HG03442 (cell line): ENCODE results near the gene UNC50.
"Not testable (repeated sequence)": the region's sequence is repeated elsewhere in the genome, so short reads cannot be mapped to it uniquely, and the experiment has no call there.

Source experiments
- ATAC-seq: cut with Tn5 transposase; IDR thresholded peaks from one replicate; pipeline ENCODE4 v1.9.1; 2021; ENCODE audit warnings: mild to moderate bottlenecking, moderate library complexity; ENCODE audit not compliant: unreplicated experiment

Gene UNC50

GRCh38 chr2:98607741-98608115 lies 661 bp upstream of the UNC50 start:
- no peak for ATAC-seq

DNA sequence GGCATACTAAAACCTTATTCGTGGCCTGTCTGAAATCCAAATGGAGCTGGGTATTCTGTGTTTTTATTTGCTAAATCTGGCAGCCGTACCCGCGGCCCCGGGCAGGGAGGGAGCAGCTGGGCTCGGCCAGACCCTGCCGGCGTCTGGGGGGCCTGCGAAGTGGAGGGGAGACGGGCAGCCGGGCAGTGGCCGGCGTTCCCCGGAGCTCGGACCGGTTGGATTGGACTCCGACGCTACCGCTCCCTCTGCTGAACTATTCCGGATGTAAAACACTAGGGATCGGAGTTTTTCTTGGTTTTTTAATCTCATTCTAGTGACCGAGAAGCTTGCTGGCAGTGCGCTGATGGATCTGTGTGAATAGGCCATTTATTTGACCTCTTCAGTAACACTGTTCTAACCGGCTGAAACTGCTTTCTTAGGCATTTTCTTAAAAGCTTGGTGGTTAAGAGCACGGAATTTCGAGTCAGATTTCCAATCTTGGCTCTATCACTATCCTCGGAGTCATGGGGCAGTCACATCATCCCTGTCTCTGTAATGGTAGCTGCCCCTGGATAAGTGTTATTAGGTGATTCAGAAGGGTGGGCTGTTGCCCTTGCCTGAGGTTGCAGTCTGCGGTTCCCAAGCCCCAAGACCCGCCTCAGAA lies 694 bp downstream of the UNC50 start:
- ATAC-seq, result no peak

GRCh38 chr2:98614024-98614739 lies 5.8 kb downstream of the UNC50 start:
- no peak for ATAC-seq

- no peak for ATAC-seq
Measured at GRCh38 chr2:98615481-98615880, 7.1 kb downstream of the UNC50 start.

GRCh38 chr2:98617149-98617548 lies 8.8 kb downstream of the UNC50 start:
- ATAC-seq, result no peak

DNA sequence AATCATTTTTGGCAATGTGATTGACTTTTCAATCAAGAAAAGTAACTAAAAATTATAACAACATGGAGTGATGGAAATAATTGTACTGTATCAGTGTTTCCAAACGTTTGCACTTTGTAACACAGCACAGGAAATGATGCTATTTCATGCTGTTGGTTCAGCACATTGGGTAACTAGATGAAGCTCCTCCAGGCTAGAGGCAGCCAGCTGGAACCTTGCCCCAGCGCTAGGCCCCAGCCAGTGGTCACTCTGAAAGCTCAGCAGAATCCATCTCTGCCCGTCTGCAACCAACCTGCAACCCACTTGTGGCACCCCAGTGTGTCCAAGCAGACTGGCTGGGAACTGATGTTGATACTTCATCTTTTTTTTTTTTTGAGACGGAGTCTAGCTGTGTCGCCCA lies 15.3 kb downstream of the UNC50 start:
- no peak for ATAC-seq

DNA sequence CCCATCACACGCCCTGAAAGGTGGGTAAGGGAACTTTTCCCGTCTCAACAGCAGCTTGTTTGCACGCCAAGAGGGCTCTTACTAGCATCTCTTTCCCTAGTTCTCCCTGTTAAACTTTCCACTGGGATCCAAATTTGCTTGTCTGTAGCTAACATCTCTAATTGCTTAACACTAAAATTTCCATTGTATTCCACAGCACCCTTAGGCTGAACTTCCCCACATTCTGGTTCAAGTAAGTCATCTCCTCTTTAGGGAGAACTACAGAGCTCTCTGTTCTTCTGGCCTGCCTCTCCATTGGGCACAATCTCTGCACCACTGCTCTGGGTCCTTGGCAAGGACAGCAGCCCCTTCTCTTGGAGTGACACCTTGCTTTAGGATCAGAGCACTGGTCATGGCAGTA lies 24.0 kb downstream of the UNC50 start:
- no peak for ATAC-seq

DNA sequence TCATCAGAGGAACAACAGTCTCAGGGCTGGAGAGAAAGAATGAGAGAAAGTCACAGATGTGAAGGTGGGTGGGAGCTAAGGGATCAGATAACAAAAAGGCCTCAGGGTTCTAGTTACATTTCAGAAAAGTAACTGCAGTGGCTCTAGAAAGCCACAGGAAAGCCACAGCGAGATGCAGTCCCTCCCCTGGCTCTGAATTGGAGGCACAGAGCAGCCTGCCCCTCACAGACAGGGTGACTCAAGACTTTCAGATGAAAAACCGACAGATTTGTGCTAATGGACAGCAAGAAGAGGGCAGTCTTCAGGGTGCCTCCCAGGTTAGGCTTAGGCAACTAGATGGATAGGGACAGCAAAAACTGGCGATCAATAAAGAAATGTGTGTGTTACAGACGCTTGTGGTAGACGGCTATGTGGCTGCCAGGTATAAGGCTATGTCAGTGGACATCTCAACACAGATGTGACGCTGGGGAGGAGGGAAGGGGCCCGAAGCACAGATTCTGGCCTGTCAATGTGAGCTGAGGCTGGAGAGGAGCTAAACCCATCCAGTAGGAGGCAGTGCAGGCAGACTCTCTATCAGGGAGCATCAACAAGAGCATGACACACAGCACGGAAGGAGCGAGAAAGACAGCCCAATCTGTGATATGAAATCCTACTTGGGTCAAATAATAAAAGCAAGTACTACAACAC lies 26.2 kb downstream of the UNC50 start:
- no peak for ATAC-seq

- peak; percentile 77 for ATAC-seq
Measured at GRCh38 chr2:98637401-98638147, 29.2 kb downstream of the UNC50 start.

GRCh38 chr2:98643496-98644100 lies 35.2 kb downstream of the UNC50 start:
- ATAC-seq, result no peak

- ATAC-seq, result no peak
Measured at GRCh38 chr2:98647636-98648035, 39.2 kb downstream of the UNC50 start.

- no peak for ATAC-seq
Measured at GRCh38 chr2:98648451-98648850, 40.1 kb downstream of the UNC50 start.

- peak; percentile 41 for ATAC-seq
Measured at GRCh38 chr2:98649135-98649991, 41.0 kb downstream of the UNC50 start.

- no peak for ATAC-seq
Measured at GRCh38 chr2:98649992-98650375, 41.6 kb downstream of the UNC50 start.

GRCh38 chr2:98650998-98651397 lies 42.6 kb downstream of the UNC50 start:
- ATAC-seq, result no peak

DNA sequence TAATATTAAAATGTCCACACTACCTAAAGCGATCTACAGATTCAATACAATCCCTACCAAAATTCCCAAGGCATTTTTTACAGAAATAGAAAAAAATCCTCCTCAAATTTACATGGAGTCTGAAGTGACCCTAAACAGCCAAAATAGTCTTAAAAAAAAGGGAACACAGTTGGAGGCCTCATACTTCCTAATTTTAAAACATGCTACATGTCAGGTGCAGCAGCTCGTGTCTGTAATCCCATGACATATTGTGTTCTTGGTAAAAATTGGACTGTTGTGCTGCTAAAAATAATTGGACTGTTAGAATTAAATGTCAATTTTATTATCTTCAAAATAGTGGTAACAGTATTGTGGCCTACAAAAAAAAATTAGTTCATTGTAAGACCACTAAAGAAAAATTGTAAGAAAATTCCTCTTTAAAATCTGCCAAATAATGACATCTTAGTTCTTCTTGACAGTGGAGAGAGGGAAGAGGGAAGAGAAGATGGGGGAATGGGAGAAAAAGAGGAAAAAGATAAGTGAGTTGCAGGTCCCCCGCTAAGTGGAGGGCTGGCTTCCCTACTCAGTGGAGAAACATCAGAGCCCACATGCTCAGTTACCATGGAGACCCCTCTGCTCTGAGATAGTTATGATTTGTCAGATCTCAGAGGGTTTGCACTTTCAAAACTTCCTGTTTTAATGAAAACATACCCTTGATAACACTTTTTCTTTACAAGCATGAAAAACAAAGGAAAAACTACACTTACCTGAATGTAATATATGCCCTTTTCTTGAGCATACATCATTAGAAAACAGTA lies 46.5 kb downstream of the UNC50 start:
- ATAC-seq, result no peak

GRCh38 chr2:98656800-98657199 lies 48.4 kb downstream of the UNC50 start:
- no peak for ATAC-seq

GRCh38 chr2:98658816-98659490 lies 50.6 kb downstream of the UNC50 start:
- no peak for ATAC-seq

- ATAC-seq, result not testable (repeated sequence)
Measured at GRCh38 chr2:98659491-98659840, 51.1 kb downstream of the UNC50 start.
